TTC549 (cell line): ENCODE data around the gene REST.
A peak's percentile ranks its signal among the peaks of the same experiment; 100 is the strongest.

ENCODE experiments used
- FAIRE-seq: peaks from 2 replicates; lab custom pipeline; 2012; peaks lifted over from hg19 to GRCh38; lab: Jason Lieb, UNC

Gene REST

GRCh38 chr4:56978750-56979303 is 71.1 kb downstream of the REST start, which contains the start of gene POLR2B:
Gene POLR2B (plus strand): TSS chr4:56978896. CDS start chr4:56978986, 90 bp downstream.
- FAIRE-seq: peak; percentile 78

DNA sequence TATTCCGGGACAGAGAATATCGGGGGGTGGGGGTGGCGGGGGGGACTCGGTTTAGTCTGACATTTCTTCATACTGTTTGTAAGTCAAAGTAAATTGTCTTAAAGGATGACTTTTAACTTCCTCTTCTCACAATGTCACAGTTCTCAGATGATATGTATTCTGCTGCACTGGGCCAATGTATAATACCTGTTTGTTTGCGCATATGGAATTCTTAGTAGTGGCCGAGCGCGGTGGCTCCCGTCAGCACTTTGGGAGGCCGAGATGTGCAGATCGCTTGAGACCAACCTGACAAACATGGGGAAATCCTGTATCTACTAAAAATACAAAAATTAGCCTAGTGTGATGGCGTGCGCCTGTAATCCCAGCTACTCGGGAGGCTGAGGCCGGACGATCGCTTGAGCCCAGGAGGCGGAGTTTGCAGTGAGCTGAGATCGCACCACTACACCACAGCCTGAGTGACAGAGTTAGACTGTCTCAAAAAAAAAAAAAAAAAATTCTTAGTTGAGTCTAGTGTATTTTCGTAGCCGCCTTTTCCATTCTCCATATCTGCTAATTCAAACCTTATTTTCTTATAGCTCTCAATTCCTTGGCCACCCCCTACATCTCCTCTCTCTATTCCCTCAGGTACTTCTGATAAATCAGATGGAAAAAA is 71.8 kb downstream of the REST start:
- no peak for FAIRE-seq

- no peak for FAIRE-seq
Observed at GRCh38 chr4:56981795-56982201, 74.1 kb downstream of the REST start.

GRCh38 chr4:56986192-56986591 is 78.5 kb downstream of the REST start:
- FAIRE-seq: no peak

DNA sequence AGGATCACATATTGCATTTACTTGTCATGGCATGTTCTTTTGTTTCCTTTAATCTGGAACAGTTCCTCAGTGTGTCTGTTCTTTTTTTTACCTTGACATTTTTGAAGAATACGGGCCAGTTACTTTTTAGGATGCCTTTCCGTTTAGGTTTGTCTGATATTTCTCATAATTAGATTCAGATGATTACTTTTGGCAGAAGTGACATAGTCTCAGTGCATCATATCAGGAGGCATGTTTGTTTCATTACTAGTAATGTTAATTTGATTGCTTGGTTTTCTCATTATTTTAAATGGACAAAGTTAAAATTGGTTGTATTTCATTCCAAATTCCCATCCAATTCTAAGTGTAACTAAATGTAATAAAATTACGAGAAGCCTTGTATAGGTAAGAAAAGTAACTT is 79.3 kb downstream of the REST start:
- no peak for FAIRE-seq

DNA sequence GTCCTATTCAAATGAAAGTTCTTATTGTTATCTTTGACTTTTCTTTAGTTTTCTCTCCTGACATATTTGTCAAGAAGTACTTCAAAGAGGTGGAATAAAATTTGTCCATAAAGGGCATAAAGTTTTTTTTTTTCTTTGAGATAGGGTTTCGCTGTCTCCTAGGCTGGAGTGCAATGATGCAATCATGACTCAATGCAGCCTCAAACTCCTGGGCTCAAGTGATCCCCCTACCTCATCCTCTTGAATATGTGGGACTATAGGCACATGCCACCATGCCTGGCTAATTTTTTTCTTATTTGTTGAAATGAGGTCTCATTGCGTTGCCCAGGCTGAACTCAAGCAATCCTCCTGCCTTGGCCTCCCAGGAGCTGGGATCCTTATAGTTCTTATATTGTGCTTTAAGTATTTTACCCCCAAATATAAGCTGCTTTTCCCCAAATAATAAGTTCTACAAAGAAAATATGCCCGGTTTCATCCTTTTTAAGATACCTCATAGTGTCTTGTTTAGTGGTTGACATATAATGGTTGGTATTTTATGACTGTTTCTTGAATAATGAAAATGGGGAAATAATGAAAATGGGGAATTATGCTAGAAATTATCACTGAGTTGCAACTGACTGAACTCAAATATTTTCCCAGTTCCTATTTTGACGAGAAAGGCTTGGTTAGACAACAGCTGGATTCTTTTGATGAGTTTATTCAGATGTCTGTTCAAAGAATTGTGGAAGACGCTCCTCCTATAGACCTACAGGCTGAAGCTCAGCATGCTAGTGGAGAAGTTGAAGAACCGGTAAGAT is 82.6 kb downstream of the REST start:
- no peak for FAIRE-seq

- FAIRE-seq: no peak
Observed at GRCh38 chr4:56995525-56995924, 87.8 kb downstream of the REST start.

DNA sequence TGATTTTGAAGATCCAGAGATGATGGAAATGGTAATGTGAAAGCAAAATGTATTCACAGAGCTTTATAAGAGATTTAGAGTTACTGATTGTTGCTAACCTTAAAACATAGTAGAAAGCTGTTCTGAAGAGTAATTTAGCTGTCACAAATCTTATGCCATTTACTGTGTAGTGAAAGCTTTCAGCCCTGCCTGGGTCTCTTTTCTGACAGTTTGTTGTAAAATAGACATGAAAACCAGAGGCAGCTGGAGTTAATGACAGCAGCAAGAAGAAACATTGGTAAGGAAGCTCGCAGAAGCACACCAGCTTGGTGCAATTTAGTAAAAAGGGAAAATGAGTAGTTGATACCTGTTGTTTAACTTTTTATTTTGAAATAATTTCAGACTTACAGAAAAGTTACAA is 92.1 kb downstream of the REST start:
- no peak for FAIRE-seq

DNA sequence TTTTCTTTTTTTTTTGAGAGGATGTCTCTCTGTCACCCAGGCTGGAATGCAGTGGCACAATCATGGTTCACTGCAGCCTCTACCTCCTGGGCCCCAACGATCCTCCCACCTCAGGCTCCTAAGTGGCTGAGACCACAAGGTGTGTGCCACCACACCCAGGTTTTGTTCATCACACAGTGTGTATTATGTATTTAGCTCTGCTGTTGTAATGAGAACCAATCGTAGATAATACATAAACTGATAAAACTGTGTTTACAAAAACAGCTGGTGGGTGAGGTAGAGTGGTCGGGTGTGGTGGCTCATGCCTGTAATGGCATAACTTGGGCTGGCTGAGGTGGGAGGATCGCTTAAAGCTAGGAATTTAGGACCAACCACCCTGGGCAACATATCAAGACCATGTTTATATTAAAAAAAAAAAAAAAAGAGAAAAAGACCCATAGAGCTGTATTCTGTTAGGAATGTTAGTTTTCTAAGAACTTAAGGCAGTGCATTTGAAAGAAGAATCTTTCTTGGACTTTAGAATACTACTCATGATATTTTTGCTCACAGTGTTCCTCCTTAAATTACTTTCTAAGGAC is 105.9 kb downstream of the REST start:
- FAIRE-seq: no peak
